Embryonic facial prominence (tissue), 1 donor: ENCODE results near the gene ADAP1.

Experiments used
- DNase-seq: peaks from one replicate; pipeline ENCODE4 v3.0.0-alpha.2; 2016; ENCODE audit errors: extremely low spot score

The ADAP1 gene

DNA sequence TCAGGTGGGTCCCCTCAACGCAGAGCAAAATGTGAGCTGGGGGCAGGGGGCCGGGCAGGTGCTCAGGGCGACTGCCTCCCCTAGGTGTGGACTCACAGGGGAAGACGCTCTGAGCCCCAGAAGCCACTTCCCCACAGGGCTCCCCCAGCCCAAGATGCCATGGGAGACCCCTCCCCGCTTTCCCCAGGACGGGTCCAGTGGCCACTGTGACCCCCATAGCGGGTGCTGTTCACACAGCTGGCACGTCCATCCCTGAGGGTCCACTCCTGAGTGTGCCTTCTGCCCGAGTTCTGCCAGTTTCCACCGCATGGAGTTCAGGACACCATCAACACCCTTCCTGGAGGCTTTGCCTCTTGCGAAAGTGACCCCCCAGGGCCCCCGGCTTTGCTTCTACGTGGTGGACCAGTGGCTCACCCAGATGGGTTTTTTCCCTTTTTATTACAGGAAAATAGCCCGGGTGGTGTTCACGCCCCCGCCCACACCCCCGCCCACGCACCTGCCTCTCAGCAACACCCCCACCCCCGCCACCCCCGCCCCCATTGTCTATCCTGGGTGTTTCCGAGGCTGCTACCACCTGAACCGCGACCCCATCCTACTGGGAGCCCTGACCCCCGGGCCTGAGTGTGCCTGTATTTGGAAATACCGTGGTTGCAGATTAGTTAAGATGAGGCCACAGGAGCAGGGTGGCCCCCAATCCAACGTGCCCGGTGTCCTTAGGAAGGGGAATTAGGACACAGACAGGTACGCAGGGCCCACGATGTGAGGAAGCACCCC, 32.0 kb downstream of the ADAP1 start:
- DNase-seq, result no peak

GRCh38 chr7:921581-922333, 32.7 kb downstream of the ADAP1 start:
- no peak for DNase-seq

DNA sequence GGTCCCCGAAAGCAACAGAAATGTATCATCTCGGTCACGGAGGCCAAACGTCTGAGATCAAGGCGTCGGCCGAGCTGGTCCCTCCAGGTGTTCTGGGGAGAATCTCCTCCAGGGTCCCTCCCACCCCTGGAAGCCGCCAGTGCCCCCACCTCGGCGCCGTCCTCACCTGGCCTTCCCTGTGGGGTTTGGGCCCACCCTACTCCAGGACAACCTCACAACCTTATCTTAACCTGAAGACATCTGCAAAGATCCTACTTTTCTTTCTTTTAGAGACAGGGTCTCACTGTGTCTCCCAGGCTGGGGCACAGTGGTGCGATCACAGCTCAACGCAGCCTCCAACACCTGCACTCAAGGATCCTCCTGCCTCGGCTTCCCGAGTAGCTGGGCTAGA, 33.4 kb downstream of the ADAP1 start:
- no peak for DNase-seq

DNA sequence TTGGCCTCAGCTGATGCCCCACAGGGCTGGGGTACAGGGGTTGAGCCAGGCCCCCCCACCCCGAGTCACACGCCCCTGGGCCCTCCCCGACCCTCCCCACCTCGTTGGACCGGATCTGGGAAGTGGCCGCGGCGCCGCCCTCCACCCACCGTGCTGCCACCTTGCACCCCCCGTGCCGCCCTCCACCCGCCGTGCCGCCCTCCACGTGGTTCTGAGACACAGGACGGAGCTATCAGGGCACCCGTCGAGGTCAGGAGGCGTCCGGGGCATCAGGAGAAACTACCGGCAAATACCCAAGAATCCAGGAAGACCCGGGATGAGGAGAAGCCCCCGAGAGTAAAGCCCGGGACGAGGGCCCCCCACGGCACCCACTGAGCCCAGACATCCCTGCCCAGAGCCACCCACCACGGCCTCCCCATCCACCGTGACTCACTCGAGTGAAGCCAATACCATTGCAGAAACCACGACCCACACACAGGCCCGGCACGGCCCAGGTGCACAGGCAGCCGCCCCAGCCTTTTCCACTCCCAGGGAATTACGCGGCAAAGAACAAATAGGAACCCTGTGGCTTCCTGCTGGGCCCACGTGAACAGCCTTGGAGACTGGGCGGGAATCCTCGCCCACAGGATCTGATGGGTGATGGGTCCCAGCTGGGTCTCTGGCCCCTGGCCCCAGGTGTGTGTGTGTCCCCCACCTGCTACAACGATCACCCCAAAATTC, 34.0 kb downstream of the ADAP1 start:
- DNase-seq, result no peak

- no peak for DNase-seq
These were observed 34.5 kb downstream of the ADAP1 start for GRCh38 chr7:919924-920341.

GRCh38 chr7:919114-919442, 35.4 kb downstream of the ADAP1 start:
- DNase-seq, result no peak

GRCh38 chr7:918441-919113, 35.9 kb downstream of the ADAP1 start:
- DNase-seq, result no peak

GRCh38 chr7:918118-918425, 36.4 kb downstream of the ADAP1 start:
- DNase-seq, result no peak

- DNase-seq, result no peak
These were observed 37.0 kb downstream of the ADAP1 start for GRCh38 chr7:917255-918117.

GRCh38 chr7:916291-916941, 38.1 kb downstream of the ADAP1 start:
- DNase-seq, result no peak

- DNase-seq, result no peak
These were observed 38.9 kb downstream of the ADAP1 start for GRCh38 chr7:915291-916218.

DNA sequence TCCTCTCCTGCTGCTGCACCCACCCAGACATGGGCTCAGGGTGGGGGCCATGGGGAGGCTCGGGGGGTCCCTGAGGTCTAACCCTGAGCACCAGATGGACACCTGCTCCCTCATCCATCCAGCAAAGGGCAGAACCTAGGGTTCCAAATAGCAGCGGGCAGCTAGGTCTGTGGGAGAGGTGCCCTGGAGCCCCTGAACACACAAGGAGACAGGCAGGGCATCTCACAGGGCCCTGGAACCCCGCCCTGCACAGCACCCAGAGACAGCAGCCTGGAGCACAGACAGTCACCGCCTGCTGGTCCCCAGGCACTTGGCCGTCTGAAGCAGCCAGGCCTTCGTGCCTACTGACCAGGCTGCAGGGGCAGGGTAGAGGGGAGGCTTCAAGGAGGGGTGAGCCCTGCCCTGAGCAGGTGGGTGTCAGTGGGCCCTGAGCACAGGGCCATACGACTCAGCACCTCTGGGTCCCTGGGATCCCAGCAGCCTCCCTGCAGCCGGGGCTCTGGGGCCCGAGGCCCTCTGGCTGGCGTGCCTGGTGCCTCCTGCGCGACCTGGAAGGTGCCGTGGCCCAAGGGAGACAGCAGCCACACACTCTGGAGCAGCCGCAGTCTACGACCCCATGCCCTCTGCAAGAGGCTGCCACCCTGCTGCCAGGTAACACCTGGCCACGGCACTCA, 39.8 kb downstream of the ADAP1 start:
- DNase-seq, result no peak

DNA sequence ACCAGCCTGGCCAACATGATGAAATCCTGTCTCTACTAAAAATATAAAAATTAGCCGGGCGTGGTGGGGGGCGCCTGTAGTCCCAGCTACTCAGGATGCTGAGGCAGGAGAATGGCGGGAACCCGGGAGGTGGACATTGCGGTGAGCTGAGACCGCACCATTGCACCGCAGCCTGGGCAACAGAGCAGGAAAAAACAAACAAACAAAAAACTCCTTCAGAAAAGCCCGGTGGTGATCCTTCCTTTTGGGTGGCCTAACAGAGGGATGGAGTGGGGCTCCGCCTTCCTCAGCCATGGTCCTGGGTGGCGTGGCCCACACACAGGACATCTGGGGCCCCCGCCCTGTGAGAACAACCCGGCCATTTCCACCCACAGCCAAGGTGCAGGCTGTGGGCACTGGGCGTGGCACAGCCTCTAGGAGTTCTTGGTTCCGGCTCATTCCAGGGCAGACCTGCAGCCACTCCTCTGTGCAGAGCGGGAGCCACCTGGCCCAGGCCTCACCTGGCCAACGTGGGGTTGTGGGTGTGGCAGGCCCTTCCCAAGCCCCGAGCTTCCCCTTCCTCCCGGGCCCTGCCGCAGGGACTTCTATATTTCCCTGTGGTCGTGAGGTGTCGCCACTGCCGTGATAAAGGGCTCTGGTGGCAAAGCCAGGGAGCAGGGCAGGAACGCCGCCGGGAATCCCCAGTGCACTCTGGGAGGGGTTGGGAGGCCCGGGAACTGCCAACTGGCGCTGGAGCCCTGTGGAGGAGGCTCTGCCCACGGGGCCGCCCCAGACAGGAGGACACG, 40.6 kb downstream of the ADAP1 start:
- DNase-seq, result no peak

GRCh38 chr7:911791-912480, 42.5 kb downstream of the ADAP1 start:
- DNase-seq, result no peak

DNA sequence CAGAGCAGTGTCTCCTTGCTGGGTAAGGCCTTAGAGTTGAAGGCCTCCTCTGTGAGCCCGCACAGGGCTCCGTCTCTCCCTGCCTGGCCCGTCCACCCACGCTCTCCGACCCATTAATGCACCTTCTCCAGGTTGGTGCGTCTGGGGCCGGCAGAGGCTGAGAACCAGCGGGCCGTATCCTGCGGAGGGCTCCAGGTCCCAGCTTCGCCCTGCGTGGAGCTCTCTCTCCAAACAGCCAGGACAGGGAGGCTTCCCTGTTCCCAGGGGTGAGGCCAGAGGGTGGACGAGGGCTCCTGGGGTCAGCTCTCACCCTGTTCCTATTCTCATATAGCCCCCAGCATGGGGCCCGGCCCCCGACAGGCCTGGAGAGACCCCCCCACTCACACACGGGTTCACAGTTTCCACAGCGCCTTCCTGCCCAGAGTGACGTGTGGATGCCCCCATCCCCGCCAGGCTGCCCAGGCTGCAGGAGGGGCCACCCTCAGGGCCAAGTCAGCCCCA, 43.5 kb downstream of the ADAP1 start:
- no peak for DNase-seq

- no peak for DNase-seq
These were observed 44.0 kb downstream of the ADAP1 start for GRCh38 chr7:910441-910861.
